HG02759 (cell line): ENCODE results near the gene TMEM44.

Experiments
- ATAC-seq: cut with Tn5 transposase; IDR thresholded peaks from one replicate; pipeline ENCODE4 v1.9.1; 2021; ENCODE audit warnings: mild to moderate bottlenecking, moderate library complexity; ENCODE audit not compliant: unreplicated experiment

Gene TMEM44

DNA sequence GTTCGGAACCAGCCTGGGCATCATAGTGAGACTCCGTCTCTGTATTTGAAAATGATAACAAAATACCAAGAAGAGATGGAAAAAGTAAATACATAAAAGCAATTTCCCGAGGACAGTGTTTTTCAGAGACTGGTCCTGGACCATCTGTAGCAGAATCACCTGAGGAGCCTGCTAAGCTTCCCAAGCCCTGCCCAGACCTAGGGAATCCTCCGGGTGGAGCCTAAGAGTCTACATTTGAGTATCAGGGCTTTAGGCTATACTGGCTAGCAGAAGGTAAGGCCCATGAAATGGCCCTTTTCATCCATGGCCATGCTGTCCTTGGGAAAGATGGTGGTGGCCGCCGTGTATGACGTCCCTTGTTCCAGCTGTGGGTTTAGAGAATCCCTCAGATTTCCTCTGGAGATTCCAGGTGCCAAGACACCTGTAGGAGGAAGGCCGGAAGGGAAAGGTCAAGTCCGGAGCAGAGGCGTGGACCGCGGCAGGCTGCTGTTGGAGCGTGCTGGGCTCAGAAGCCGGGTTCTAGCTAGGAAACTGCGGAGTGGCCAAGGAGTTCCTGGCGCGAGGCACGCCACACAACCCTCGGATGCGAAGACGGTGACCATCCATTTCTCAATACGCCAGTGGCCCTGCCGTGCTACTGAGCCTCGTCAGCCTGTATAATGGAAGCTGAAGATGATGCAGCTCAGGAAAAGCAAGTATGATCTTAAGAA, 50.9 kb downstream of the TMEM44 start:
- ATAC-seq, result no peak

DNA sequence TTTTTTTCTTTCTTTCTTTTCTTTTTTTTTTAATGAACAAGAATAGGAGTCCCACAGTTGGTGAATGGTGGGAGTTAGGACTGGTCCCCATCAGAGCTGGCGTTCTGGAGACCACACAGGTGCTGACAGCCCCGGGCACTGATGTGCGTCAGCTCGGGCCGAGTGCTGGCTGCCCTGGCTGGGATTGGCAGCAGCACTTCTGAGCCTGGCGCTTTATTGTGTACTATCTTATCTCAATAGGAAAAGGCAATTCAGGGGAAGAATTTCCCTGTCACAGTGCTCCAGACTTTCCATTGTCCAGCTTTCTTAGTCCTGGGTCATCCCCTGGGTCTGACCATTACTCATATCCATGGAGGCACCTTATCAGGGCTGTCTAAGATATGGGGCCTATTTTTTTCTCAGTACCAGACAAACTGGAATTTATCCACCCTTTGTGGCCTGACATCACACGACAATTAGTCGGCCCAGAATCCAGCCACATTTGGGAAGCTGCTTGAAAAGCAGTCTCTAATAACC, 54.1 kb downstream of the TMEM44 start:
- ATAC-seq, result no peak

DNA sequence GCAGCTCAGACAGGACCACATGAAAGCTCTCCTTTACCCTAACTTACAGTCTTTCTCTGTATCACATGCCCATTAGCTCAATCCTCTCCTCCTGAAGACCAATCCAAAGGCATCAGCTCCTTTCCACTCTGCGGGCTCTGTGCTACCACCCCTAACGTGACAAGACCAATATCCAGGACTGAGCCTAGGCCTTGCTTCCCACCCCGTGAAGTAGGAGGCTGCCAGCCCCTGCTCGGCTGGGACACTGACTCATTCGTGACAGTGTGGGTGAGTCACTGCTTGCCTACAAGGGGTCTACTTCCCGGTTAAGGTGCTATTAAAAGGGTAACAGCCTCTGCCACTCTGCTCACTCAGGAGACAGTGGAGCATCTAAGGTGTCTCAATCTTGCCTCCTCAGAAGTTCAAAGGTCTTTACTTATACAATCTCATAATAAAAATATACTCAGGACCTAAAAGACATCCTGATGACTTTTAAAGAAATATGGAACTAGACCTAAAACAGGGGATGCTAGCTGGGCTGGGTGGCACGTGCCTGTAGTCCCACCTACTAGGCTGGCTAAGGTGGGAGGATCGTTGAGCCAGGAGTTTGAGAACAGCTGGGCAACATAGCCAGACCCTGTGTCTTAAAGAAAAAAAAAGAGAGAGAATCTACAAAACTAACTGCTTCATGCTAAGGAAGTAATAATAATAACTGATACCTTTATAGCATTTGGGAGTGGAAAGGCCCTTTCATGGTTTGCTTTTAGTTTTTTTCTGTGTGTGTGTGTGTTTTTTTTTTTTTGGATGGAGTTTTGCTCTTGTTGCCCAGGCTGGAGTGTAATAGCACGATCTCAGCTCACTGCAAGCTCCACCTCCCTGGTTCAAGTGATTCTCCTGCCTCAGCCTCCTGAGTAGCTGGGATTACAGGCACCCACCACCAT, 55.0 kb downstream of the TMEM44 start:
- ATAC-seq, result no peak

DNA sequence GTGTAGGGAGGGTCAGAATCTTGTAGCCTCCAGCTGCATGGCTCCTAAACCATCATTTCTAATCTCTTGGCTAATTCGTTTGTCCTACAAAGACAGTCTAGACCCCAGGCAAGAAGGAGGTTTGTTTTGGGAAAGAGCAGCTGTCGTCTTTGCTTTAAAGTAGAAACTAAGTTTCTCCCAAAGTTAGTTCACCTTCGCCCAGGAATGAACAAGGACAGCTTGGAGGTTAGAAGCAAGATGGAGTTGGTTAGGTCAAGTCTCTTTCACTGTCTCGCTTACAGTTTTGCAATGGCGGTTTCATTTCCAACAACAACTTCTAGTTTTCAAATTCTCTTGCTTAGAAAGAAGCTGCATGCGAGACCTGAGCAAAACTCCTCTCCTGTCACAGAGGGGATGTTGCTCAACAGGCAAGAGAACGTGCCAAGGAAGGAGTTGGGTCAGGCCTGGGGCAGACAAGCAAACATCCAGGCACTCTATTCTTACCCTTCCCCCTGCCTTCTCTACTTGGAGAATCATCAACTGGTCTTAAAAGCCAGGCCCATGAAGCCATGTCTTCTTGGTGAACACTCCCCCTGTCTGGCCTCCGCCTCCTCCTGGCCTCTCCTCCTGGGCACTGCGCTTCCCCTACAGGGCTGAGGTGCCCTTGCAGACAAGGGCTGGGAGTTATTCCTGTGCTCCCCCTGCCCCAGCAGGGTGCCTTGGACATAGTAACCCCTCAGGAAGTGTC, 57.6 kb downstream of the TMEM44 start:
- ATAC-seq, result no peak

DNA sequence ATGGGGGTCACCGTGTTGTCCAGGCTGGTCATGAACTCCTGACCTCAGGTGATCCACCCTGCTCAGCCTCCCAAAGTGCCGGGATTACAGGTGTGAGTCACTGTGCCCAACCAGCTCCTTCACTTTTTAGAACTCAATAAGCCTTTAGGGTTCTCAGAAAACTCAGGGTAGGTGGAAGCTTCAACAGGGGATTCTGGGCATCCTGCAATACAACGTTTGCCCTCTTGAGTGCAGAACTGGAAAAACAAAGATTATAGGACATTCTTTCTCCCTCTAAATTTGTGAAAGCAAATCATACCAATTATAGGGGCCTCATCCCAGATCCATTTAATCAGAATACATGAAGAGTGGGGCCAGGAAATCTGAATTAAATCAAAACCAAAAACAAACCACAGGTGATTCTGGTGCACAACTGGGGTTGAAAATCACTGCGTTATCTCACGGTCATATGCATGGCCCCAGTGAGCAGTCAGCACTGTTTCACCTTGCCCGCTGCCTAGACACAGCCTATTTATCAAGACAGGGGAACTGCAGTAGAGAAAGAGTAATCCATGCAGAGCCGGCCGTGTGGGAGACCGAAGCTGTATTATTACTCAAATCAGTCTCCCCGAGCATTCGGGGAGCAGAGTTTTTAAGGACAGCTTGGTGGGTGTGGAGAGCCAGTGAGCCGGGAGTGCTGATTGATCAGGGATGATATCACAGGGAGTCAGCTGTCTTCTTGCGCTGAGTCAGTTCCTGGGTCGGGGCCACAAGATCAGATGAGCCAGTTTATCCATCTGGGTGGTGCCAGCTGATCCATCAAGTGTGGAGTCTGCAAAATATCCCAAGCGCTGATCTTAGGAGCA, 58.4 kb downstream of the TMEM44 start:
- ATAC-seq, result no peak

DNA sequence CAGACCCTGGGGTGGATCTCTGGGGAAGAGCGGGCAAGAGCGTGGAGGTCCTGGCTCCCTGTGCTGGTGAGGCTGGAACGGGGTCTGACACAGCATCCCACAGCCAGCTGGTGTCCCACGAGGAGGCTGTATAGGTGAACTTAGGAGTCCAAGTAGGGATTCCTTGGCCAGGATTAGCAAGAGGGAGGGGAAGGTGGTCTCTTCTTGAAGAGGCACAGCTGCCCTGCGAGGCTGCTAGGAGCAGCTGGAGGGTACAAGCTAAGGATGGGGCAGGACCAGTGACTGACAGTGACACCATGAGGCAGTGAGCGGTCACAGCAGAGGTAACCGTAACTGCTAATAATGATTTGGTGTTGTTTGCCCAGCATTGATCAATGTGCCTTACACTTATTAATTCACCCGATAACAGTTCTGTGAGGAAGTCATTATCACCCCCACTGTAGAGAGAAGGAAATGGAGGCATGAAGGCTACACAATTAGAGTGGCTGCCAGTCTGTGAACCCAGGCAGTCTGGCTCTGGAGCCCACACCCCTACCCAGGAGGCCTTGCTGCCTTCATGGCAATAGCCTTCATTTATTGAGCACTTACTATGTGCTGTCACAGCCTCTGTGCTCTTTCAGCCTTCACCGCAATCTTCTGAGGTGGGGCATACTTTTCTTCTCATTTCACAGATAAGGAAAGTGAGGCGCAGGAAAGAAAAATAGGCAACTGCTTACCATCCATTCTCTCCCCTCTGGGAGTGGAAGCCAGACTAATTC, 59.4 kb downstream of the TMEM44 start:
- peak; percentile 86 for ATAC-seq

DNA sequence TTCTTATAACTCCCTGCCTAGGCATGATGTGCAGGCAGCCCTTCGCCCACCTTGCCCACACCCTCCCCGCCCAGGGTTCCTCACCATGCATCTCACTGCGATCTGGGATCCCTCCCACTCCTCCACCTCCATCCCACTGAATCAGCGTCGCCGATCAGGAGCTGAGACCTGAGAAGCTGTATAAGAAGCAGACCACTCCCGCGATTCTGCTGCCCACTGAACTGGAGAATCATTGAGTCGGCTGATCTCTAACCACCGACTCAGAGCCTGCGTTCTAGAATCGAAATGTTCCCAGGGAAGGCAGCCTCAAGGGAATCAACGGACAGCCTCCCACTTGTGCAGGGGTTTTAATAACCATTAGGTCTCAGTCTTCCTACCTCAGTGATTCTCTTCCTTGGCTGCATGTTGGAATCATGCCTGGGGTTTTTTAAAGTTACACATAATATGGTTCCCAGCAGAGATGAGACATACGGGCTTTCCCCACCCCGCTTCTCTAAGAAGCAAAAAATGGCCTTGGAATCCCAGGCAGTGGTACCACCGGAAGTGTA, 60.2 kb downstream of the TMEM44 start:
- no peak for ATAC-seq

DNA sequence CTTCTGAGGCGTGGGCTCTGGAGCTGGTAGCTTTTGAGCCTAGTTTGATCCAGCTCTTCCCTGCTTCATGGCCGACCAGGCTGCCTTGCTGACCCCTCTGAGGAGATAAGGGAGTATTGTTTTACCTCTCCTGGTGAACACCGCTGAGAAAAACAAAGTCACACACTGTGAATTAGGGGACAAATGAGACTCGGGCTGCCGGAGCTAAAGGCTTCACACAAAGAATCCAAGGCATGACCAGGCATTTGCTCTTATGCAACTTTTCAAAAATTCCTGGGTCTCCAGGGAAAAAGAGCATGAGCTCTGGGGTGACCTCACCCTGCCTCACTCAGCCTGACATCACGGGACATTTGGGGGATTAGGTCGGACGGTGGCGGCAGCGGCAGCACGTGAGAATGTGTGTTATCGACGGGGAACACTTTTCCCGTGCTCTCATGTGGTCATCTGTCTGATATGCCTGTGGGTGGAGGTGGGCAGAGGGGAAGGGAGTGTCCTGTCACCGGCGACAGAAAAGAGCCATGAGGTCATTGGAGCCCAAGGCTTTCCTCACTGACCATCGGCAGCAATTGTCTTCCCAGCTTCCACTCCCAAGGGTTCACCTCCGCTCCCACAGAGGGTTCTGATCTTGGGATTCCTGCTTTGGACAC, 61.0 kb downstream of the TMEM44 start:
- ATAC-seq, result no peak

DNA sequence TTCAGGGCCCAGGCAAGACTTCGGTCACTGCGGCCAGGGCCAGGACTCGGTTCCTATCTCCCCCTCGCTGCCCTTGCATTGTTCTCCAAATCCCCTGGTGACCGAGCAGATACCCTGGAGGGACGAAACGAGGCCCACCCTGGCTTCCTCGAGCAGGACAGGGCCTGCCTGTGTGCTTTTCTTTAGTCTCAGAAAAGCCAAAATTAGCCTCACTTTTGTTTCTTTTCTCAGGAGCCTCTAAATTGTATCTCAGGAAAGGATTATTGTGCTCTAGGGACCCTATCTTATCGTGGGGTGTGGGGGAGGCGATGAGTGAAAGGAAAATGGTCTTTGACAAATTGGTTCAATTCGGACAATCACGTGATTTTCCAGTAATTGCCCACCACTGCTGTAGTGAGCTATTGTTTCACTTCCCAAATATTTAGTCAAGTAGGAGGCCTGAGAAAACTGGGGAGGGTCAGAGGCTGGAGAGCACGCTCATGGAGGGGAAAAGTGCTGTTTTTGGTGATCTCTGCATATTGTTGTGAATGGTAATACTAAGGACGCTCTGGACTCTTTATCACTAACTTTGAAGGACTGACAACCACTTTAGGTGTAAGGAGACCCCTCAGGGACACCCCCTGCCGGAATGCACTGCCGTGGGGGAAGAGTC, 61.6 kb downstream of the TMEM44 start:
- ATAC-seq, result no peak

DNA sequence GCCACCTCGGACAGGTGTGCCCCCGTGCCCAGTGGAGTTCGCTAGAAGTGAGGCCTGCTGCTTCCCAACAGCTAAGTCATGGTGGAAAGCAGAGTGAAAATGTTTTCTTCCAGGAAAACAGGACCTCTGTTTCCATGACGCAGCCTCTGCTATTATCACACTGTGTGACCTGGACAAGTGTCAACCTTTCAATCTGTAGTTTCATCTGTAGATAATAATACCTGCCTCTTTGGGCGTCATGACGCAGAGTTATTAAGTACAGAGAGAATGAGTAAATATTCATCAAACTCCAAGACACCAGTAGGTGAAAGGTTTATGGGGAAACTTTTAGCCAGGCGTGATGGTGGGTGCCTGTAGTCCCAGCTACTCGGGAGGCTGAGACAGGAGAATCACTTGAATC, 62.3 kb downstream of the TMEM44 start:
- ATAC-seq, result no peak

DNA sequence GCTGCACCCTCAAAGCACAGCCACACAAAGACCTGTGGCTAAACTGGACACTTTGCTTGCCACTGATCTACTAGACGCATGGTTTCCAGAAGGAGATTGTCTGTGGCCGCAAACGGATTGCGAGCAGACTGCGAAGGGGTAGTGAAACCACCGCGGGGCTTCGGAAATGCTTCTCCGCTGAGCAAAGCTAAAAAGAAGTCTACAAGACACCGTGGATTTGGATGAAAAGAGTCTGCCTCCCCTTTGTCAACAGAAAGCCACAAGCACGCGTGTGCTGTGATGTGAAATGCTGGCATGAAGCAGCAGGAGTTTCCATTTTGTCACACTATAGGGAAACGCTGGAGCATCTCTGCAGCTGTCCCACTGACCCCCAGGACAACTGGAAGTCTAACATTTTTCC, 63.0 kb downstream of the TMEM44 start:
- ATAC-seq, result no peak

DNA sequence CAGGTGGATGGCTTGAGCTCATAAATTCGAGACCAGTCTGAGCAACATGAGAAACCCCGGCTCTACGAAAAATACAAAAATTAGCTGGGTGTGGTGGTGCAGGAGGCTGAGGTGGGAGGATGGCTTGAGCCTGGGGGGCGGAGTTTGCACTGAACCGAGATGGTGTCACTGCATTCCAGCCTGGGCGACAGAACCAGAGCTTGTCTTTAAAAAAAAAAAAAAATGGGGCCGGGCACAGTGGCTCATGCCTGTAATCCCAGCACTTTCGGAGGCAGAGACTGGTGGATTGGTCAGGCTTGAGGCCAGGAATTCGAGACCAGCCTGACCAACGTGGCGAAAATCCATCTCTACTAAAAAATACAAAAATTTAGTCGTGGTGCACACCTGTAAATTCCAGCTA, 64.0 kb downstream of the TMEM44 start:
- ATAC-seq, result no peak

DNA sequence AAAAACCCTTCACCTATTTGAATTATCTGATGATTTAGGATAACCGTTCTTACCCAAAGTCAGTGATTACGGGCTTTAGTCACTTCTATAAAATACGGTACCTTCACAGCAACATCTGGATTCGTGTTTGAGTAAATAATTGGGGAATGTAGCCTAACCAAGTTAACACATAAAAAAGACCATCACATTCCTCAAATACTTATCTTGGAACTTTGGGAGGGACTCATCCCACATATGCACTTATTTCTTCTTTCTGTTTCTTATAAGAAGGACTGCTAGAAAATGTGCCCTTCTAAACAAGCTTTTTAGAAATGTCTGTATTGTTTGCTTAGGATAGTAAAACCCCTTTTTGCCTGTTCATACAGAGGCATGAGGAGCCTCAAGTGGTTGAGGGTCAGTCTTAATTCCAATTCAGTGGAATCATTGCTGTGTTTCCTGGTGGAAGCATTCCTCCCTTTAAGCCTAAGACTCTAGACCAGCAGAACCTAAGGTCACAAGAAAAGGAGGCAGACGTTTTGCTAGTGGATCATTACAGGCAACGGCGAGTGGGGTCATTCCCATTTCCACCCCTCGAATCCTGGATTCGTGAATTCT, 67.5 kb downstream of the TMEM44 start:
- ATAC-seq, result no peak

DNA sequence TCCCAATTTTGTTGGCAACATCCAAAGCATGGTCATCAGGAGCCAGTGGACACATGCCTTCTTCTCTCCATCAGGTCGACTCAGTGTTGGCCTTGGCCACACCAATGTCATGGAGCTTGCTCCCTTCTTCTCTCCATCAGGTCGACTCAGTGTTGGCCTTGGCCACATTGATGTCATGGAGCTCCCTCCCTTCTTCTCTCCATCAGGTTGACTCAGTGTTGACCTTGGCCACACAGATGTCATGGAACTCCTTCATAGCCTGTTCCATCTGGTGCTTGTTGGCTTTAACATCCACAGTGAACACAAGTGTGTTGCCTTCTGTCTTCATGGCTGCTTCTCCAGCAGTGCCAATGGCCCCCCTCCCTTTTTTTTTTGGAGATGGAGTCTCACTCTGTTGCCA, 70.2 kb downstream of the TMEM44 start:
- ATAC-seq, result no peak

DNA sequence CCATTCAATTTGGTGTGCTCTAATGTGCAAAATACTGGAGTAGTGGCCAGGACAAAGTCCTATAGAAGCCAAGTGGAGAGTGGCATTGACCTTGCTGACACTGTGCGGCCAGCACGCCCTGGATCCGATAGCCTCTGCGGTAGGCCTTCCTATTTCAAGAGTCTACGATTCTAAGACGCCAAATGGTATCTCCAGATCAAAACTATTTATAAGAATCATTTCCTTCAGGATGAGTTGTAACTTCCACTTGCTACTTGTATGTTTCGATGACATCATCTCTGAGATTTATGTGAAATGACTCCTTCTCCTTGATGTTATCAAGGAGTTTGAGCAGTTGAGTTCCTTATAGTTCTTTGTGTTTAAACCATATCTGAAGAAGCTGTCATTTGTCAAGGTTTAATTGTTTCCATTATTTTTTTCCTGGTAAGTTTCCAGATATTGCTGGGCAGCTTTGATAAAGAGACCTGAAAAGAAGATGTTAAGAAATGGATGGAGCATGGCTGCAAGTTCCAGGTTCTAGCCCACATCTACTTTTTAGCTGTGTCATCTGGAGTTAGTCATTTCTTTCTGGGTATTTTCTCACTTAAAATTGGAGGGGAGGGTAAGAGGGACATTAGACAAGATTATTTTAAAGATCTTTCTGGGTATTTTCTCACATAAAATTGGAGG, 71.8 kb downstream of the TMEM44 start:
- ATAC-seq, result no peak

DNA sequence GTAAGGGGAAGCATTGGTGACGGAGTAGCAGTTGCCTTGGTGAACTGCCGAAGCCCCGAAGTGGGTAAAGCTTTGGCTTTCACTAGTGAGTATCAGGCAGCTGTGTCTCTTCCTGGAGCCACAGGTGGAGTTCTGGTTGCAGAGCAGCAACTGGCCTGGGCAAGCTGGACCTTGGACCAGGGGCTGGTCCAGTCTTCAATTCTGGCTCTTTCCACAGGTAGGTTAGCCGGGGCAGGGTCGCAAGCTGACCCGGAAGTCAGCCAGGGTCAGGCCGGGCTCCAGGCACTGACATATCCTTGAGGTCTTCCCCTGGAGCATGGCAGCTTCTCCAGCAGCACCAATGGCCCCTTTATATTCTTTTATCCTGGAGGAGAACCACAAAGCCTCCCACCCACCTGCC, 73.2 kb downstream of the TMEM44 start:
- no peak for ATAC-seq

DNA sequence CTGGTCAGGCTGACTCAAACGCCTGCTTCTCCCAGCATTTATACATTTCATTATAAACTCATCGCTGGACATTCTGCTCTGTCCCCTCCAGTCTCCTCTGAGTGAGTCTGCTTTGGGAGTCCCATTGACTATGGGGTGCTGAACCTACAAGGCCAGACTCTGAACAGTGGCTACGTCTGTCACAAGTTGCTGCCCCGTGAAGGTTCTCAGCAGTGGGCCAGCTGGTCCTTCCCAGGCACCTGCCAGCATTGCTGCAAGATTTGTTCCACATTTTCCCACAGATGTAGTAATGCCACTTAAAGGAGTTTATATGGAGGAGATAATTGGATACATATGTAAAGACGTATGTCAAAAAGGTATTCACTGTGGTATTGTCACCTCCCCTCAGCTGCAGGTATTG, 73.7 kb downstream of the TMEM44 start:
- no peak for ATAC-seq
